ENCODE results near the gene DEF6.
A peak's percentile ranks its signal among the peaks of the same experiment; 100 is the strongest.

Gene DEF6

GRCh38 chr6:35297601-35298481, at the start of gene DEF6:
Gene DEF6, plus strand, starts transcription at chr6:35297818. Its CDS starts 39 bp downstream, at chr6:35297857.
- DNase-seq = peak; percentile 86 to 90 (median 90)

GRCh38 chr6:35248300-35248699, 49.3 kb upstream of the DEF6 start:
- no peak for DNase-seq

GRCh38 chr6:35248965-35249364, 48.7 kb upstream of the DEF6 start:
- no peak for DNase-seq

GRCh38 chr6:35251949-35252348, 45.7 kb upstream of the DEF6 start:
- no peak for DNase-seq

- DNase-seq = no peak
Observed at GRCh38 chr6:35253249-35253648, 44.4 kb upstream of the DEF6 start.

- no peak for DNase-seq
Observed at GRCh38 chr6:35258336-35258735, 39.3 kb upstream of the DEF6 start.

GRCh38 chr6:35258858-35259193, 38.8 kb upstream of the DEF6 start:
- peak; percentile 31 to 50 (median 36) for DNase-seq

- DNase-seq = peak; percentile 98 to 99 (median 99)
Observed at GRCh38 chr6:35259194-35259947, 38.2 kb upstream of the DEF6 start, which contains the start of gene ZNF76. Gene ZNF76, plus strand, starts transcription at chr6:35259735. Its CDS starts 21,417 bp downstream, at chr6:35281152.

GRCh38 chr6:35259948-35260590, 37.5 kb upstream of the DEF6 start:
- peak; percentile 60 to 82 (median 70) for DNase-seq

- peak in 2 of 3 donors; percentile 17 to 28 for DNase-seq
Observed at GRCh38 chr6:35260591-35261570, 36.7 kb upstream of the DEF6 start.

GRCh38 chr6:35262596-35262995, 35.0 kb upstream of the DEF6 start:
- no peak for DNase-seq

GRCh38 chr6:35264550-35265274, 32.9 kb upstream of the DEF6 start:
- no peak for DNase-seq

GRCh38 chr6:35265523-35265922, 32.1 kb upstream of the DEF6 start:
- DNase-seq = no peak

- no peak for DNase-seq
Observed at GRCh38 chr6:35267446-35267845, 30.2 kb upstream of the DEF6 start.

GRCh38 chr6:35267897-35268296, 29.7 kb upstream of the DEF6 start:
- no peak for DNase-seq

GRCh38 chr6:35272005-35272404, 25.6 kb upstream of the DEF6 start:
- DNase-seq = no peak

GRCh38 chr6:35273822-35274559, 23.6 kb upstream of the DEF6 start:
- DNase-seq = no peak

- no peak for DNase-seq
Observed at GRCh38 chr6:35275744-35276260, 21.8 kb upstream of the DEF6 start.

- DNase-seq = no peak
Observed at GRCh38 chr6:35278708-35279107, 18.9 kb upstream of the DEF6 start.

- DNase-seq = no peak
Observed at GRCh38 chr6:35280903-35281302, 16.7 kb upstream of the DEF6 start.
